ENCODE results near the gene CNKSR2.

Gene CNKSR2

DNA sequence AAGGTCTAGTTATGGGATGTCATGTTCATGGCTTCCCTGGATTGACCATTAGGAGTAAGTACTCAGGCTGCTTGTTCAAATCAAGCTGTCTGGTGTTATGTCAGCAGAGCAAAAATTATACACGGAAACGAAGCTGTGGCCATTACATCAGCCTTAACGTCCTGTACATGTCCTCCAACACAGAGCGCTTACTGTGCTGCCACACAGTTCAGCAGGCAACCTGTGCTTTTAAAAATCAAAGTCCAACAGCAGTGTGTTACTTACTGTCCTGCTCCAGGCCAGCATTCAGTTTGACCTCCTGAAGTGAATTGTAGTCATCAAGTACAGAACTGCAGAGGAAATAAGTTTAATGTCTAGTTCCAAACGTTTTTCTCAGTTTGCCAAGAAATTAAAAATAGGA is 237.9 kb downstream of the CNKSR2 start:
- Mint-ChIP-seq H3K27me3 (no peaks in the 10 kb centered on the region), H3K9me3 (ENCODE audit: low read depth) (no peaks in the 10 kb centered on the region), H3K36me3 (peaks cover 8% of the 10 kb centered on the region), H3K27ac (no peak overlapping the region), H3K4me1 (ENCODE audit: low read depth) (no peaks in the 10 kb centered on the region), H3K4me3 (no peak overlapping the region)

DNA sequence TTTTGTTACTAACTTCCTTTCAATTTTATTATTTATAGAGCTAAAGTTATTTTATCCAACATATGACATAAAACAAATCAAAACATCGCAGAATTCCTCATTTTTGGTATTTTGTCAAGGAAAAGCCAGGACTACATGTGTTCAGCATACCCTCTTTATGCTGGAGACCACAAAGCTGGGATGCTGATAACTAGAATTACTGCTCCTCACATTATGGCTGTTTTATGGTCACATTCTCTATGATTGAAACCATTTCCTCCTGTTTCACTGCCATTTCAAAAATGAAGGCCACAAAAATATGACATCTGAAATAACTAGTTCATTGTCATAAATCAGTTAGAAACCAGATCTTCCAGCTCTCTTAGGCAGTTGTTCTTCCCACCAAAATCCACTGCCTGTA is 242.2 kb downstream of the CNKSR2 start:
- no peak overlapping the region for H3K4me3 Mint-ChIP-seq
- peaks cover 6% of the 10 kb centered on the region for H3K36me3 Mint-ChIP-seq
- H3K9me3 Mint-ChIP-seq (ENCODE audit: low read depth): no peaks in the 10 kb centered on the region
- no peaks in the 10 kb centered on the region for H3K4me1 Mint-ChIP-seq (ENCODE audit: low read depth)
- no peaks in the 10 kb centered on the region for H3K27me3 Mint-ChIP-seq
- H3K27ac Mint-ChIP-seq: no peak overlapping the region

DNA sequence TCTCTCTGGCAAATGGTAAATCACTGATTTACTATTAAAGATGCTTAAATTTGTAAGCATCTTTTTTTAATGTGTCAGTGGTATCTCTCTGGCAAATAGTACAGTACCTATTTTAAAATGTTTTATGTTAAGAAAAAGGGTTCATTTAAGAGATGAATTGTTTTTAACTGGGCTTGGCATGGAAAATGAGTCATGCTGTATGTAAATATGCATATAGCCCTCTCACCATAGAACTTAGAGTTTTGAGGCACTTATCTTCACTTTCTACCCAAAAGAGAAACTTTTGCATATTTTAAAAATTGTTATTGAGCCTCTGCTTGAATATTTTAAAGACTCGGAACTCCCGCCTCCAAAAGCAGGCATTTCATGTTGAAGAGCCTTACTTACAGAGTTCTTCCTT is 246.0 kb downstream of the CNKSR2 start:
- Mint-ChIP-seq H3K4me3 (no peak overlapping the region), H3K27ac (no peak overlapping the region), H3K9me3 (ENCODE audit: low read depth) (no peaks in the 10 kb centered on the region), H3K4me1 (ENCODE audit: low read depth) (no peaks in the 10 kb centered on the region), H3K27me3 (no peaks in the 10 kb centered on the region), H3K36me3 (peaks cover 6% of the 10 kb centered on the region)

DNA sequence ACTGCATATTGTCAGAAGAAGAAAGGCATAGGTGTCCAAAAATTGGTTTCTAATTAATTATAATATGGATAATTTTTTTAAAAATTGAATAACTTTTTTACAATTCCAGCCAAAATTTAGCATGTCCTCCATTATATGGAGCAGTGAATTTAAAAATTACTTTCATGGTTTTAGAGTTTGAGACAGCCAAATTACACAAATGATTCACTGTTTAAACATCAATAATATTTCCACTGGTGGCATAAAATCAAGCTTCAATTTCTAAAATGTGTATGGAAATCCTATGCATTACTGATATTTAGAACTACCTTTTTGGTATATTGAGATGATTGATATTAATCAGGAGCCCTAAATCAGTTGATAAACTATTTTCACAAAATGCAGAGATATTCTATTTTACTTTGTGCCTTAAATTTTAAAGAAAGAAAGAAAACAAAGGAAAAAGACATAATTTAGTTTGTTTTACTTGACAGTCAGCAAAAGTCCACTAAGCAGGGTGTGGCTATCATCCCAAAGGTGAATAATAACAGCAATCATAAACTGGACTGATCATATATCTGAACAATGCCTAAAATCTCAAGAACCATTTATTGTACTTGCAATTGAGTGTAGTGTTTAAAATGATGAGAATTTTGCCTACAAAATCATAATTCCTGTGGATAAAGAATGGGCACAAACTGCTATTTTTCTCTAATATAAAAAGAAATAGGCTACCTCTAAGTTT is 249.7 kb downstream of the CNKSR2 start:
- no peak overlapping the region for H3K4me3 Mint-ChIP-seq
- H3K9me3 Mint-ChIP-seq (ENCODE audit: low read depth): peaks cover 7% of the 10 kb centered on the region
- H3K27me3 Mint-ChIP-seq: no peaks in the 10 kb centered on the region
- no peak overlapping the region for H3K27ac Mint-ChIP-seq
- H3K4me1 Mint-ChIP-seq (ENCODE audit: low read depth): no peaks in the 10 kb centered on the region
- H3K36me3 Mint-ChIP-seq: peaks cover 10% of the 10 kb centered on the region

DNA sequence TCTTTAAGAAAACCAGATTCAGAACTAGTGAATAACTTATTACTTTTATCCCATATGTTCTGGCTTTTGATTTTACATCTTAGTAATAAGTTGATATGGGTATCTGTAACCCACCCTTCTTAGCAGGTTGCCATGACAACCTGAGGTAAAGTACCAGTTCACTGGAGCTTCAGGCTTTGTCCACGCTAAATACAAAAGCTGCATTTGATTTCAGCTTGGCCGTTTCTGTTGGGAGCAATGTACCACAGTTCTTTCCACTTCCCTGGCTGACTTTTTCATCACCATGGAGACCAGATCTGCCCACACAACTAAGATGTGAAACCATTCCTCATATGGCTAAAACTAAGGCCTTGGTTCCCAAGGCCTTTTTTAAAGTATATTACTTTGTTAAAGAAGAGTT is 257.8 kb downstream of the CNKSR2 start:
- no peak overlapping the region for H3K4me3 Mint-ChIP-seq
- H3K4me1 Mint-ChIP-seq (ENCODE audit: low read depth): no peaks in the 10 kb centered on the region
- peaks cover 5% of the 10 kb centered on the region for H3K36me3 Mint-ChIP-seq
- no peaks in the 10 kb centered on the region for H3K9me3 Mint-ChIP-seq (ENCODE audit: low read depth)
- no peaks in the 10 kb centered on the region for H3K27me3 Mint-ChIP-seq
- no peak overlapping the region for H3K27ac Mint-ChIP-seq

DNA sequence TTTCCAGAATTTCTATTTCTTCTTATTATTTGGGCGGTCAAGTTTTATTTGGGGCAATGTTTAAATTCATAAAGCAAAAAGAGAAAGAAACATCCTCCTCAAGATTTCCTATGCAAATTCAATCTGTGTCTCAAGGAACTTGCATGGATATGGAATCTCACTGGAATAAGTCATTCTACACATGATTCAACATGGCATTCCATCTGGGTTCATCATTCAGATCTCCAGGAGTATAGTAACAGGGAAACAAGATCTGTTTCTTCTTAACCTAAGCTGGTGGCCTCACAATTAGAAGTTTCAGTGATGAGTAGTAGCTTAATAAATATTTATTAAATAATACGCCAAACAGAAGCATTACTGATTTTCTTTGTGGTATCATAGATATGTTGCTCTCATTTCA is 264.1 kb downstream of the CNKSR2 start:
- no peak overlapping the region for H3K4me3 Mint-ChIP-seq
- H3K4me1 Mint-ChIP-seq (ENCODE audit: low read depth): no peaks in the 10 kb centered on the region
- no peaks in the 10 kb centered on the region for H3K9me3 Mint-ChIP-seq (ENCODE audit: low read depth)
- no peaks in the 10 kb centered on the region for H3K27me3 Mint-ChIP-seq
- no peaks in the 10 kb centered on the region for H3K36me3 Mint-ChIP-seq
- H3K27ac Mint-ChIP-seq: no peak overlapping the region

DNA sequence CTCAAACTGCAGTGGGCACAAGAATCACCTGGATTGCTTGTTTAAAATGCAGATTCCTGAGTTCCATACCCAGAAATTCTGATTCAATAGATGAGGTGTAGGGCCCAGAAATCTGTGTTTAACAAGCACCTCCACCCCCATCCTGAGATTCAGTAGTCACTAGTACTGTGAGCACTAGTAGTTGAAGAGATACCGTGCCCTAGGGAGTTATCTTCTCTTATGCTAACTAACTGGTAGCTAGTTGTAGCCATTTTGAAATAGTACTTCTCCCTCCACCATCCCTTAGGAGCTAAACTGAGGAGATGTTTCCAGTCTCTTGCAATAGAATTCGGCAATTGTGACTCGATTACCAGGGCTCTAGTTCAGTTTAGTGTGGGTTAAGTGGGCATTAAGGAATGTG is 265.6 kb downstream of the CNKSR2 start:
- Mint-ChIP-seq H3K4me1 (ENCODE audit: low read depth) (no peaks in the 10 kb centered on the region), H3K27ac (no peak overlapping the region), H3K9me3 (ENCODE audit: low read depth) (no peaks in the 10 kb centered on the region), H3K4me3 (no peak overlapping the region), H3K27me3 (no peaks in the 10 kb centered on the region), H3K36me3 (no peaks in the 10 kb centered on the region)

DNA sequence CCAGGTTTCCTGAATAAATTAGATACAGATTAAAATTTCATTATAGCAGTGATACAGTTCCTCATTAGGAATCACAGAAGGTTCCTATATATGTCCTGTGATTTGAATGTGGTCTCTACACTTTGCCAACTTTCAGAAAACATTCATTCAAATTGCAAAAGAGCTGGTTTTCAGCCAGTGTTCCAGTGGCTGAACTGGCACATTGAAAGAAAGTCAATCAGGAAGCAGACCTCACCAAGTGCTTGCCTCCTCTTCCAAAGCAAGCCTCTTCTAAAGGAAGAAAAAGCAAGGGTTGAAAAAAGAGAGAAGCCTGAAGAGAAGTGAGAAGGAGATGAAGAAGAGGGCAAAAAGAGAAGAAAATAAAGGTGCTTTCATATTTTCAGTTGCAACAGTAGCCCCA is 271.2 kb downstream of the CNKSR2 start:
- Mint-ChIP-seq H3K9me3 (ENCODE audit: low read depth) (no peaks in the 10 kb centered on the region), H3K27me3 (no peaks in the 10 kb centered on the region), H3K4me3 (no peak overlapping the region), H3K36me3 (peaks cover 6% of the 10 kb centered on the region), H3K4me1 (ENCODE audit: low read depth) (no peaks in the 10 kb centered on the region), H3K27ac (no peak overlapping the region)

DNA sequence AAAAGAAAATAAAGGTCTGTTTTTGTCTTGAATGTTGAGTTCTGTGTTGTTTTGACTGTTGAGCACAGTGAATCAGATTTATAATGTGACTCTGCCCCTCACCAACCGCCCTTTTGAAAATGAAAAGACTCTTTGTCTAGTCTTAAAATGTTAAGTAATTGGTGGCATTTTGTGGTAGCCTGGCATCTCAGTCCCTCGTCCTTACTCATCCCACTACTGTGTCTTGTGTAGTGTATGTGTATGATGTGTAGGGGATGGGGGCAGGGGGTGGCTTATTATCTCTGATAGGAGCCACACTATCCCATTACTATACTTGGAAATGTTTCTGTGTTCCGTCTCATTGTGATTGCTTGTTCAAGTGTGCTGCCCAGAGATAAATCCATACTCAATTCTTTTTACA is 271.7 kb downstream of the CNKSR2 start:
- Mint-ChIP-seq H3K27ac (no peak overlapping the region), H3K36me3 (peaks cover 6% of the 10 kb centered on the region), H3K27me3 (no peaks in the 10 kb centered on the region), H3K4me3 (no peak overlapping the region), H3K4me1 (ENCODE audit: low read depth) (no peaks in the 10 kb centered on the region), H3K9me3 (ENCODE audit: low read depth) (no peaks in the 10 kb centered on the region)

DNA sequence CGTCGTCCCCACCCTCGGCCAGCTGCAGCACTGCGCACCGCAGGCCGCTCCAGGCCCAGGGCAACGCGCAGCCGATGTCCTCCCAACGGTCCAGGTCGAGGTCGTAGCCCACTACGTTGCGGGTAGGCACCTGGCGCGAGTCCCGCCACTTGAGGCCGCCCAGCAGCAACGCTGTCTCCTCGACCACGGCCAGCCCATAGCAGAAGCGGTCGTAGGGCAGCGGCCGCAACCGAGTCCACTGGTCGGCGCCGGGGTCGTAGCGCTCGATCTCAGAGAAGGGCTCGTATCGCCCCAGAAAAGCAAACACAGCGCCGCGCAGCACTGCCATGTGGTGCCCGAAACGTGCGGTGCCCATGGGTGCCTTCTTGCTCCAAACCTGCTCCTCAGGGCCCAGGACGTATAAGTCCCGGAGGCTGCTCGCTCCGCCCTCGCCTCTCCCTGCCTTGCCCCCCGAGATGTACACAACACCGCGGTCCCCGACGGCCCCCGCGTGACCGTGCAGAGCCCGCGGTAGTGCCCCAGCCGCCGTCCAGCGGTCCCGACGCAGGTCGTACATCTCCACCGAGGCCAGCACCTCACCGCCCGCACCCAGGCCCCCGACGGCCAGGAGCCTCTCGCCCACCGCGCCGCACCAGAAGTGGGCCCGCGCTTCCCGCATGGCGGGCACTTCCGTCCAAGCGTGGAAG is 281.8 kb downstream of the CNKSR2 start:
- Mint-ChIP-seq H3K27ac (no peak overlapping the region), H3K27me3 (no peaks in the 10 kb centered on the region), H3K4me1 (ENCODE audit: low read depth) (peaks cover 5% of the 10 kb centered on the region), H3K9me3 (ENCODE audit: low read depth) (no peaks in the 10 kb centered on the region), H3K4me3 (peak overlapping the region; percentile 23), H3K36me3 (no peaks in the 10 kb centered on the region)

DNA sequence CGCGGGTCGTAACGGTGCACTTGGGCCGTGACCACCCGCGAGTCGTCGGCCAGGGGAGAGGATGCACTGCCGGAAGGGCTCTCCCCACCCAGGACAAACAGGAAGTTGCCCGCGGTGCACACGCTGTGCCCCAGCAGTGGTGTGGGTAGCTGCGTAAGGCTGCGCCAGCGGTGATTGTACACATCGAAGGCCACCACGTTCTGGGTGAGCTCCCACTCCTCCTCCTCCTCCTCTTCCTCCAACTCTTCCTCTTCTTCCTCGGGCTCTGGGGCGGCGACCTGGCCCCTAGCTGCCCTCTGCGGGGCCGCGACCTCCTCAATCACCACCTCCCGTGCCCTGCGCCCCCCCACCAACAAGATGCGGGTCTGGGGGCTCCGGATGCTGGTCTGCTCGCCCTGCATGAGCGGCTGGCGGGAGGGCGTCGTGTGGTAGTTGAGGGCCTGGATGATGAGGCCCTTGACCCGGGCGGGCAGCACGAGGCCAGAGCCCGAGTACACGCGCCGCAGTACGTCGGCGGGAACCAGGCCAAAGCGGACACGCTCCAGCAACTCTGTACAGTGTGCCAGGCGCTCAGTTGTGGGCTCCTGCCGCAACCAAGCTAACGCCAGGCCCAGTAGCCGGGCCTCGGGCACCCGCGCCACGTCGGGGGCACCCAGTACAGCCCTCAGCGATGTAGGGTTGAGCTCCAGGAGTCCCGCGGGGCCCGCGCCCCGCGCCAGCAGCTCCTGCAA is 282.5 kb downstream of the CNKSR2 start:
- no peaks in the 10 kb centered on the region for H3K27me3 Mint-ChIP-seq
- peaks cover 5% of the 10 kb centered on the region for H3K4me1 Mint-ChIP-seq (ENCODE audit: low read depth)
- H3K9me3 Mint-ChIP-seq (ENCODE audit: low read depth): no peaks in the 10 kb centered on the region
- H3K27ac Mint-ChIP-seq: no peak overlapping the region
- no peak overlapping the region for H3K4me3 Mint-ChIP-seq
- H3K36me3 Mint-ChIP-seq: no peaks in the 10 kb centered on the region

DNA sequence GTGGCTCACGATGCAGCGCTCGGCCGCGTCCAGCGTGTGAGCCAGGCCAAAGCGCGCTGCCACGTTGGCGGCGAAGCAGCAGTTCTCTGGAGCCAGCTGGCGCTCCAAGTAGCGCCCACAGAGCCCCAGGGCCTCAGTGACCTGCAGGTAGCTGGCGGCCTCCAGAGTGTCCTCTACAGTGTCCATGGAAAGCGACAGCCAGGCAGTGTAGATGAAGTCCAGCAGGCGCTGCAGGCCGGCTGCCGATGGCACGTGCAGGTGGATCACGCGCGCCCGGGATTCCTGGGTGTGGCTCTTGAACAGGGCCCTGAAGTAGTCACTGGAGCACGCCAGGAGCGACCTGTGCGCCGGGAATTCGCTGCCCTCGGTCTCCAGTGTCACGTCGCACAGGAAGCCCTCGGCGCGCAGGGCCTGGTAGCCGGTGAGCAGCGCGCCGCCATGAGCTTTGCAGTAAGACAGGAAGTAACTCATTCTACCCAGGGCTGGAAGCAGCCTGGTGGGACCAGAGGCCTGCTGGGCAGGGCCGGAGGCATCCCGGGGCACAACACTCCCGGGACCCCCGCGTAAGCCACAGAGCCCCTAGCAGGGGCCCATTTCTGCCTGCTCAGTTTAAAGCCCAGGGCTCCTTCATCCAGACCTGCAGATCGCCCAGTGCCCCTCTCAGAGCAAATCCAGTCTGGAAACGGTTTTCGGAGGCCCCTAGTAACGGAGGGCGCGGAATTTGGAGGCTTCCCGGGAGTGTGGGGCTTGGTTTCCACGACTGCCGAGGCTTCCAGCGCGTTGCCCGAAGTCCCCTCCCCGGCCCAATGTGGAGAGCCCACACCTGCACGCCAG is 283.3 kb downstream of the CNKSR2 start:
- H3K4me1 Mint-ChIP-seq (ENCODE audit: low read depth): peaks cover 5% of the 10 kb centered on the region
- H3K4me3 Mint-ChIP-seq: peak overlapping the region; percentile 65
- H3K36me3 Mint-ChIP-seq: no peaks in the 10 kb centered on the region
- no peaks in the 10 kb centered on the region for H3K9me3 Mint-ChIP-seq (ENCODE audit: low read depth)
- H3K27ac Mint-ChIP-seq: no peak overlapping the region
- no peaks in the 10 kb centered on the region for H3K27me3 Mint-ChIP-seq

DNA sequence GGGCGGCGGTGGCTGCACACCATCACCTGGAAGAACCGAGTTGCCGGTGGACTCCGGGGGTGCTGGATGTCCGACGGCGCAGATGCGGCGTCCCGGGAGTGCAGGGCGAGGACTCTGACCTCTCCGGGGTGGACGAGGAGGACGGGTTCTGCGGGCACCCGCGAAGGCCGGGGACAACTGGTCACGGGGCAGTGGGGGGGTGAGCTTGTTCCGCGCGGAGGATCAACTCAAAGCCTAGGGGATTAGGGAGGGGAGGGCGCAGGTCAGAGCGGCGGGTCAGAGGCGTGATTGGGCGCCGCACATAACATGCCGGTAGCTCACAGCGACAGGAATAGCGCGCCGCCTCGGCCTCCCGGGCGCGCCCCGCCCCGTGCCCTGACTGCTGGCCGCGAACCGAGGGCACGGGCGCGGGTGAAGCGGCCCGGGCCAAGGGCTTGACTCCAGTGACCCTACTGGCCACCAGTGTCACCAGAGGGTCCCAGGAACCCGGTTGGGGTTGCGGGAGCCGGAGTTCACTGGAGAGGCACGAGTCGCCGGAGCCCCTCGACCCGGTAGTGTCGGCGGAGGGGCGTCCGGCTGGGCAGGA is 284.0 kb downstream of the CNKSR2 start, which contains the start of gene KLHL34:
KLHL34 (minus strand) TSS at position 179 of the 586 bp plus-strand sequence. CDS start 542 bp downstream, outside the sequence.
- Mint-ChIP-seq H3K9me3 (ENCODE audit: low read depth) (no peaks in the 10 kb centered on the region), H3K27ac (no peak within 1 kb of the TSS), H3K36me3 (no peaks in the 10 kb centered on the region), H3K4me3 (peak within 1 kb of the TSS; percentile 65), H3K27me3 (no peaks in the 10 kb centered on the region), H3K4me1 (ENCODE audit: low read depth) (peaks cover 5% of the 10 kb centered on the region)

DNA sequence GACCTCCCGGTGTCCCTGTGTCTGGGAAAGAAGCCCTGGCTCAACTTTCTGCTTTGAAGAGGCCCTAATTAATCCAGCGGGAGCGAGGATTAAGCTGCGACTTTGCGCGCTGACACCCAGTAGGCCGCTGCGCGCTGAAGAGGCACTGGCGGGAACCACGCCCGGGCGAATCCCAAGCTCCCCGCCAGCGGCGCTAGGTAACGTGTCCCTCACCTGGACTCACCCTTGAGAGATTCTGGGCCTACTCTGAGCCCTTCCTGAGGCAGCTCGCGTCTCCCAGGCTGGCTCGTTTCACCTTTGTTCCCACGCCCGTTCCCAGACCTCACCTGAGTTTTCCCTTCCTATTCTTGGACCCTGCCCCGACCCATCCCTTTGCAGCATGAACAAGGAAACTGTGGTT is 284.5 kb downstream of the CNKSR2 start:
- H3K4me1 Mint-ChIP-seq (ENCODE audit: low read depth): peaks cover 5% of the 10 kb centered on the region
- H3K4me3 Mint-ChIP-seq: peak overlapping the region; percentile 63
- no peaks in the 10 kb centered on the region for H3K36me3 Mint-ChIP-seq
- no peaks in the 10 kb centered on the region for H3K9me3 Mint-ChIP-seq (ENCODE audit: low read depth)
- H3K27ac Mint-ChIP-seq: no peak overlapping the region
- H3K27me3 Mint-ChIP-seq: no peaks in the 10 kb centered on the region
